Activated effector memory CD4-positive, alpha-beta T cell treated with Interleukin-2 at 50 U/mL for 16 hours (primary cell): Measurements from ENCODE around the gene CUEDC1.
"Not testable (repeated sequence)": the region's sequence is repeated elsewhere in the genome, so short reads cannot be mapped to it uniquely, and the experiment has no call there.

ENCODE experiments used
- DNase-seq: peaks from one replicate; pipeline ENCODE4 v3.0.0-alpha.2; 2020

The CUEDC1 gene

GRCh38 chr17:57859601-57860413 lies 95.4 kb downstream of the CUEDC1 start:
- no peak for DNase-seq

GRCh38 chr17:57858838-57859237 lies 96.4 kb downstream of the CUEDC1 start:
- no peak for DNase-seq

GRCh38 chr17:57856792-57857620 lies 98.2 kb downstream of the CUEDC1 start:
- DNase-seq = no peak

DNA sequence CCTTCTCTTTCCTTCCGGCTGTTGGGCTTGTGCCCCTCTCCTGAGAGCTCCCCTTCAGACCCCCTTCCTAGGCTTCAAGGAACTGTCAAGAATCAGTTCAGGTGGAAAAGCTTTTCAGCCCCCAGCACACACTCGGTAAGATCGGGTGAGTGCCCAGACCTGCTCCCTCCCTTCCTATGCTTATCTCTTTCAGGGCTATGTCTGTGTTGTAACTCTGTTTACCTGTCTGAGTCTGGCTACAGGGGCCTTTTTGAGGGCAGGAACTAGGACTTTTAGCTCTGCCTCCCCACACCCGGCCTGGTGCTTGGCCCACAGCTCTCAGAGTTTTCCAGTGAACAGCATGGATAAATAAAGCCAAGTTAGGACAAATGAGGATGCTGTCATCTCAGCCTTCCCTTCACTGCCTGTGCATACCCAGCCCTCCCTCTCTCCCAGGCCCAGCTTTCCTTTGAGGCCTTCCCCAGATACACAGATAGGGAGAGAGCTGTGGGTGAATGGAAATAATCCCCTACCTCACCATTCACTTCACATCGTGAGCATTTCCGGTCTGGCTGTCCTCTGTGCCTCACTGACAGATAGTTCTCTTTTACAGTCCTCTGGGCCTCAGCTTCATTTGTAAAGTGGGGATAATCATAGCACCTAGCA lies 99.7 kb downstream of the CUEDC1 start:
- no peak for DNase-seq

DNA sequence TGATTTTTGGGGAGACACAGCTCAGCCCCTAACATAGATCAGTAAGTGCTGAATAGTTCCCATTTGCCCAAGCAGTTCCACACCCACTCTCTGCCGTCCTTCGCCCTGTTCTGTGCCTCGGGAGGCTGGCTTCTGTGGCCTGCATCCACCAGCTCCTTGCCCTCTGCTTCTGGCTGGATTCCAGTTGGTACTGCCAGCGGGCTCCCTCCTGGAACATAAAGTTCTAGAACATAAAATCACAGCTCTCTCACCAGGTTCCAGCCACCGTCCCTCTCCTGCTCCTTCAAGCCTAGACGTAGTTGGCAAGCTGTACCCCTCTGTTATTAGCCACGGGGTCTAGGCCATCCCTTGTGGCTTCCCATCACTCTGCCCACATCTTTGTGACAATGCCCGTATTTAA lies 101.5 kb downstream of the CUEDC1 start:
- no peak for DNase-seq

- no peak for DNase-seq
Observed at GRCh38 chr17:57852955-57853328, 102.3 kb downstream of the CUEDC1 start.

- DNase-seq = no peak
Observed at GRCh38 chr17:57852092-57852954, 102.9 kb downstream of the CUEDC1 start.

DNA sequence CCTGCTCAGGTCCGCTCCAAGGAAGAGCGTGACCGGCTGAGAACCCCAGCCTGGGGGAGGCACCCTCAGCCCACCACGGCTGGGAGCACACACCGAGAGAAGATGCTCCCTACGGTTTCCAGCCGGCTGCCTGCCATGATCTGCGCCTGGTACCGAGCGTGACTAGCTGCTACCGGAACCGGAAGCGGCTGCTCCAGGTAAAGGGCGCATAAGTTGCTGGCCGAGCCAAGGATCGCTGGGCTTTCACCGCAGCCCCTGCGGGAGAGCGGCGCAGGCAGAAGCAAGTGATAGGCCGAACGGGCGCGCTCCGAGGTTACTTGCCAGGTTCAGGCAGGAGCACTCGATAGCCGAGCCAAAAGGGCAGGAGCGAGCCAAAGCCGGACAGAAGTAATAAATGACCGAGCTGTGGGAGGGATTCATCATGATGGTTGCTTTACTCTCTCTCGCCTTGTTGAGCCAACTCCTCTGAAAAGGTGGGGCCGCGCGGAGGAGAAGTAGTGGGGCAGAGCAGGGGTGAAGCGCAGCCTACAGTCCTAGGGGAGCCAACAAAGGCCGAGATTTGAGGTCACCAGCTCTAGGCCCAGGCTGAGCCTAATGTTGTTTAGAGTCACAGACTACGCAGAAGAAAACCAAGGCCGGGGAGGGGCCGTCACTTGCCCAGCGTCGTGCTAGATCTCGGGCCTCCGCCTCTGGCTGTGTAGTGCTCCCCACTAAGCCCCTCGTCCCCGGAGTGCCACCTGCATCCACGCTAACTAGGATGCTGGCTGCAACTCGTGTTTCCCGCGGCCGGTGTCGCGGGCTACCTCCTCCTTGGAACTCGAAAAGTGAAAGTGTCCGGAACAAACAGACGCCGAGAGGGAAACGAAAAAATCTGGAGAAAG lies 105.1 kb downstream of the CUEDC1 start, which contains the start of gene MRPS23:
TSS of gene MRPS23 (minus strand) at position 171 of the 881 bp plus-strand sequence. CDS start at position 137, 34 bp downstream.
- peak; percentile 95 for DNase-seq

DNA sequence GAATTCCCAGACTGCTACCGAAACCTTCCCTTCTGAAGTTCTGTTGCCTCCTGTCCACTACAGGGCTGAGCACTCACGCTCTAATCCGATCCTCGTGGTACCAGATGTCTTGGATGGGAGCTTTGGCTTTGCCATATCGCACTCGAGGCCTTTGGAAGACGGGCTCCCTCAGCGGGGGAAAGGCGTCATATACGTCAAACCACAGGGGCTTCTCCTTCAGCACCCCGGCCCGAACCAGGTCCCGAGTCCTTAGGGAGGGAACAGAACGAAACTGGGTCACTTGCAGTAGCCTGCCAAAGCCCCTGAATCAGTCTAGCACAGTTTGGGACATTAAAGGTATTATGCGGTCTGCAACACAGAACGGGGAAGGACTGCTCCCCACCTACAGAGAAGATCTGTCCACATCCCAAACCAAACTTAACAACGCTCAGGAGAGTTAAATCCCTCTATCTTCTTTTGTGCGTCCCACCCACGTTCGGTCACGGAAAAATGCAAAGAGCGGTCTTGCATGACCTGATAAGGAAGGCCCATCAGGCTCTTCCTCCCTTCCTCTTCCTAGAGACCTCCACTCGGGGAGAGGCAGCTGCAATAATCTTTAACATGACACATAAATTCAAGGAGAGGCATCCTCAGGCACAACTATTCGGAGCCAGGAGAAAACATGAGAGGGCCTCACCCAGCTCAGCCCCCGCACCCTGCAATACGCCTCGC lies 105.9 kb downstream of the CUEDC1 start:
- no peak for DNase-seq

- DNase-seq = not testable (repeated sequence)
Observed at GRCh38 chr17:57846056-57846945, 108.9 kb downstream of the CUEDC1 start.

- DNase-seq = no peak
Observed at GRCh38 chr17:57842280-57842679, 112.9 kb downstream of the CUEDC1 start.

DNA sequence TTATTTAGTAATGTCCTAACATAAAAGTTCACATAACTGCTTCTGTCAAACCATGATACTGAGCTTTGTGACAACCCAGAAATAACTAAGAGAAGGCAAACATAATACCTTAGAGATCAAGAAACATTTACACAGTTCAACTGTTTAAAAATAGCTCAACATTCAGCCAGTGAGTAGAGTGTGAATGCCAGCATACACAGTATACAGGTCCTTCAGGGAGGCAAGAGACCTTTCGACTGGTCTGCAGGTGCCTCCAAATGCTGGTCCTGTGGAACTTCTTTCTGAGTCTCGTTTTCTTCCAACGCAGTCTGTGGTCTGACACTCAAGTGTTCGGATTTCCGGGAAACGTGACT lies 115.7 kb downstream of the CUEDC1 start:
- no peak for DNase-seq

DNA sequence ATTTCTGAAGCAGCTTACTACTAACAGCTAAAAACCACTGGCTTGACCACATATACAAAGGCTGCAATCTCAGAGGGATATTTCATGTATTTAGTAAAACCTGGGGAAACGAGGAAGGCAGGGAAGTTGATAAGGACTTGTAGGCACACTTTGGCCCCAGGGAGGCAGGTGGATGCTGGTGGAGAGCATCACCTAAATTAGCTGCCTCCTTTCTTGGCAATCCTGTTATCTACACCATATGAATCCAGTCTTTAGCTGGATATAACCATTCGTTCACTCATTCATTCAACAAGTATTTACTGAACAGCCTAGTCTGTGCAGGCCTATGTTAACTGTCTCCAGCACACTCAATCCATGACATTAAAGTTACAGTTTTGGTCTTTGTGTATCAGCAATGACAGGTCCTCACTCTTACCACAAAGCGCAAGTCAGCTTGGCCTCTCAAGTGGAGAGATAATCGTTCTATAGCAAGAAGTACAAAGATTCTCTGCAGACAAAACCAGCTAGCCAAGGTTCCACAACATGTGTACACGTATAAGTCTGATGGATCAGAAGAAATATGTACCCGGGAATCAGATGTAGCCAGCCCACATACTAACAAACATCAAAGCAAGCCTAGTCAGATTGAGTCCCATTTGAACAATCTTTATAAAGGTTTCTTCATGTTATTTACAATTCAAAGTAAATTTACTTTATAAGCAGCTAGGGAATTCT lies 116.2 kb downstream of the CUEDC1 start:
- no peak for DNase-seq

- DNase-seq = no peak
Observed at GRCh38 chr17:57838453-57838852, 116.8 kb downstream of the CUEDC1 start.

- no peak for DNase-seq
Observed at GRCh38 chr17:57835333-57835900, 119.8 kb downstream of the CUEDC1 start.

DNA sequence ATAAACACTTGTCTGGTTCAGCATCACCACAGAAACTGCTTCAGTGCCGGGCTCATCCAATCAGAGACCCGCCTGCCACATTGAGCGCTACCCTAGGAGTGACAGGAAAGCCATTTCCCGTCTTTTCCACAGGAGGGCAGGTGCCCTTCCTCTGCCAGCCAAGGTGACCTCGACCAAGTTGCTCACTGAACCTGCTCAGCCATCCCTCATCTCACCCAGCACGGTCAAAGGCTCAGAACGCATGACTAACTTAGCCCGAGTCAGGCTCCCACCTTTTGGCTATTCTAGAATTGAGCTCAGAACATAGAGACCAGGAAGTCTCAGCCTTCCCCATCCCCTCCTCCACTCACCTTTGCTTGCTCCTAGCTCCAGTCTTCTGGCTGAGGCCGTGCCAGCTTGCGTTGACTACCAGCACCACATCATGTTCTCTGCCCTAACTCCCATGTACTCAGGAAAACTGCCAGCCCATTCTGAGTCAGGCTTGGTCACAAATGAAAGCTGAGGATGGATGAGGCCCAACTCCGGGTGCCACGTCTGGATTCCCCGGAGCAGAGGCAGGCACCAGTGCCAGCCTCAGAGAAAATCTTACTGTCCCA lies 121.0 kb downstream of the CUEDC1 start:
- DNase-seq = no peak

DNA sequence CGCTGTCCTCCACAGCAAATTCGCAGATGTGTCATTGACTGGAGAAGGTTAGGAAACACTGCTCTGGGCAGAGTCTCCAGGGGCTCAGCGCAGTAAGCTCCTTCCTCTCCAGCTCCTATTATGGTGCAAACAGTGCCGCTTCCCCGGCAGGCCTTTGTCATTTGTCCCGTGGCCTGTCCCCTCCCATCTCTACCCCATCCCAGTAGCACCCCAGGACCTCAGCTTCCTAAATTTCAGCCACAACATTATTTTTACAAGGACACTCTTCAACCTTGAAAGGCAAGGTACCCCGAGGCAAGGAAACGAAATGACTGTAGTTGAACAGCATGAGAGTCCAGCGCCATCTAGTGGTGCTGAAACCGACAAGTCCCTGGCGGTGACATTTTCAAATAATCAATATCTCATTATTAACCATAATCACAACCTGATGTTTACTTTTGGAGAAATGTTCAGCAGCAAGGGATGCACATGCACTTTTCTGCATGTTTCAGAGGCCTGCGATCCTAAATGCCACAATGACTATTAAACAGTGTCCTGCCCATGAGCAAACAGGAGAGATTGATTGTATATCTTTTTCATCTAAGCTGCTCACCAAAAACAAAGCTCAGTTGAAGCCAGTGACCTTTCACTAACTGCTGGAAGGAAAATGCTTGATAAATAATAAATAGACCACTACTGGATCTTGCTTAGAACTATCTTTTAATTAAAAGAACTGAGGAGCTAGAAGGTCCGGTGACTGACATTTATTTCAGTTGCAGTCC lies 121.9 kb downstream of the CUEDC1 start:
- DNase-seq = peak; percentile 31
